ENCODE measurements around the gene ENTR1. TPM values are rescaled to one million over a fixed set of nuclear protein-coding genes. Genes with fewer than 3 reads are reported as not detected.

The ENTR1 gene
- total and polyA plus RNA-seq, 2 of the 4 experiments (the other 2 are of a cell fraction), result 14.5 to 37.3 TPM

DNA sequence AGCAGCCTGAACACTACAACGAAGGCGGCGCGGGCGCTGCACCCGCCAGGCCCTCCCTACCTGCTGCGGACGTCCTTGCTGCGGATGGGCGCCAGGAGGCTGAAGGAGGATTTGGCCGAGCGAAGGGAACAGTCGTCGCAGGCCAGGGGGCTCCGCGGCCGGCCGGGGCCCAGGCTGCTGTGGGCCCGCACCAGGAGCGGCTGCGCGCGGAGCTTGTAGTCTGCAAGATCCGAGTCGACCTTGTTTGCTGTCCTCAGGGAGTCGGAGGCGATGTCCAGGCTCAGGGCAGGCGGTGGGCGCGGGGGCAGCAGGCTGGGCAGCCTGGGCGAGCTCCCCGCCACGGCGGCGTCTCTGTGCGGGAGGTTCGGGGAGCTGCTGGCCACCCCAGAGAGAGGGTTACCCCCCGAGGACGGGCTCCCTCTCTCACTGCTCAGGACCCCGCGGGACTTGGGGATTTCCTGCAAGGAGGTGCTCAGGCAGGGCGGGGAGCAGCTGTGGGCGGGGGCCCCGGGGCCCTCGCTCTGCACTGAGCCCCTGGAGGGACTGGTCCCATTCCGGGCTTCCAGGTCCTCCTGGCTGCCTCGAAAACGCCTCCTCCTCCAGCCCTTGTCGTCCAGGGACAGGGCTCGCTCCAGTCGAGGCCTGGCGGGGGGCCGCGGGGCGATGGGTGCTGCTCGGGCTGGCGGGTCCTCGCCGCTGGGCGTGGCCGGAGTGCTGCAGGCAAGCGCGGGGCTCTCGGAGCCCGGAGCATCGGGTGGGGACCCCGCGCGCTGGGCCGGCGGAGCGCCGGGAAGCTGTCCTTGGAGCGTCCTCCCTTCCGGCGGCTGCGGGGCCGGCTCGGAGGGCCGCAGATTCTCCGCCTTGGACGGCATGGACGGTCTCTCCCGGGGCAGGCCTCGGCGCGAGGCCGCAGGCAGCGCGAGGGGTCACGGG is 28.4 kb upstream of the ENTR1 start:
- Histone ChIP-seq H4K8ac (ENCODE audit: low read depth in 2 of 2, low read length in 2 of 2) (peak overlapping the region in 1 of 2 experiments; percentile 76; a peak in 1 of 4 replicates), H3K56ac (ENCODE audit: extremely low read depth, insufficient read depth, low read length) (peak overlapping the region; percentile 13; the same call in 1 of the 2 replicates), H3K23ac (ENCODE audit: low read depth, low read length) (peak overlapping the region; percentile 92), H3K79me1 (ENCODE audit: low read depth in 1 of 2, low read length in 2 of 2) (peaks cover 6 to 68% of the 10 kb centered on the region in 2 experiments), H2BK20ac (ENCODE audit: low read depth, low read length) (no peak overlapping the region), H4K5ac (ENCODE audit: low read depth, low read length) (no peak overlapping the region), H4K20me1 (ENCODE audit: insufficient read depth, low read length) (peaks cover 70% of the 10 kb centered on the region), H3K4me2 (ENCODE audit: low read depth, low read length) (peak overlapping the region; percentile 87), H3K4ac (ENCODE audit: low read depth, low read length) (peak overlapping the region; percentile 55), H3K9ac (ENCODE audit: low read depth, low read length) (peak overlapping the region; percentile 89), H2AFZ (replicated peaks; ENCODE audit: low read length, poor library complexity) (peak overlapping the region; percentile 93), H3K4me1 (ENCODE audit: control insufficient read depth, insufficient read depth, low read length) (peaks cover 7% of the 10 kb centered on the region), H3K14ac (replicated peaks; ENCODE audit: low read depth, low read length) (peak overlapping the region; percentile 66; the same call in 1 of the 2 replicates), H2BK15ac (ENCODE audit: low read depth, low read length) (no peak overlapping the region), H4K91ac (ENCODE audit: insufficient read depth, low read depth, low read length) (peak overlapping the region; percentile 21; the same call in 1 of the 2 replicates), H3K9me3 (ENCODE audit: control insufficient read depth, insufficient read depth, low read length) (no peaks in the 10 kb centered on the region), H3K36me3 (ENCODE audit: control insufficient read depth, insufficient read depth, low read length) (peaks cover 49% of the 10 kb centered on the region), H3K9me1 (ENCODE audit: insufficient read depth, low read length) (peaks cover 8% of the 10 kb centered on the region; the same call in 1 of the 2 replicates), H3K4me3 (ENCODE audit: insufficient read depth, low read depth, low read length) (peak overlapping the region; percentile 90), H3K27ac (ENCODE audit: insufficient read depth, low read length) (peak overlapping the region; percentile 73), H2AK5ac (ENCODE audit: low read depth, low read length) (peak overlapping the region; percentile 66), H2BK5ac (ENCODE audit: low read depth, low read length, poor library complexity, severe bottlenecking) (peak overlapping the region; percentile 68), H2BK120ac (ENCODE audit: low read depth, low read length) (no peak overlapping the region), H2AK9ac (replicated peaks; ENCODE audit: low read depth, low read length, poor library complexity) (peak overlapping the region; percentile 99), H3K18ac (ENCODE audit: low read depth, low read length) (no peak overlapping the region), H3K27me3 (ENCODE audit: control insufficient read depth, insufficient read depth, low read length) (no peaks in the 10 kb centered on the region)
- ChIA-PET POLR2A (ENCODE audit: unreplicated experiment) (no interaction called here), CTCF (interaction anchor here (1.1 kb wide), 1 partner anchor 37 kb away, joined by 3 read pairs; no protein-coding TSS in a partner anchor)
- peak; percentile 11 for DNase-seq
- 2% methylated on average over 58 of the region's 91 CpGs; no CpG with 5 or more reads in 1 of the 2 experiments for WGBS, 2 experiments (ENCODE audit: extremely low coverage in 2 of 2, insufficient read length in 1 of 2)
- intact Hi-C loops (cut with micrococcal nuclease), result loop anchor here (1.0 to 2.0 kb wide), 2 partner anchors 24 to 44 kb away; partner anchors contain the start of gene SEC16A
- no TSS peak for BruUV-seq (replicated peaks)
- in situ Hi-C loops (cut with MboI; ENCODE audit: low sequenced_read_pairs), result no loop called here
- dilution Hi-C loops (cut with HindIII; ENCODE audit: low sequenced_read_pairs, unreplicated experiment), result no loop called here
- TF ChIP-seq MAZ (IDR thresholded peaks at IDR 0.05; ENCODE audit: borderline replicate concordance, low read depth, low read length), result 0 out of 2 replicates have a peak, but pooled peaks have one; percentile 2
- TF ChIP-seq RFX5 (IDR thresholded peaks at IDR 0.05; ENCODE audit: low read depth, low read length), result no peak
- ATAC-seq (ENCODE audit: low read depth), result peak; percentile 51

Measured in IMR-90 (cell line).